Erythroblast (primary cell): ENCODE results near the gene NAA10.

Source experiments
- GATA1 ChIP-seq: IDR thresholded peaks from 2 replicates; pipeline ENCODE4 v1.6.1; 2011; ENCODE audit warnings: low read depth, mild to moderate bottlenecking, control low read depth, low read length, moderate library complexity
- POLR2A ChIP-seq: IDR thresholded peaks from 2 replicates; pipeline ENCODE4 v1.6.1; 2011; ENCODE audit warnings: mild to moderate bottlenecking, low read length

DNA sequence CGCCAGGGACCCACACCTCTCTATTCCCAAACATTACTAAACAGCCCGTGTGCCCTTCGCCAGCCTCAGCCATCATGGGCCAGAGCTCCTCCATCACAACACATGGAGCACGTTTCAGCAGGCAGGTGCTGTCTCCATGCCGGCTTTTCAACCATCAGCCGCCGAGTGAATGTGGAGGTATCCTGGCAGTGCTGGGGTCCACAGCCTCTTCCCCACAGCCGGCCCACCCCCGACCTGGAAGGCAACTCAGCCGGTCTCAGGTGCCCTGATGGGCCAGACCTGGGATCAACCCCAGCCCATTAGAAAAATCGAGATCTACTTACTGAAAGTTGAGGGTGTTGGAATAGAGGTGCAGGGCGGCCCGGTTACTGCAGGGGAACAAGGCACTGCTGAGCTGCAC, 3.1 kb downstream of the NAA10 start:
- TF ChIP-seq POLR2A (no peak), GATA1 (no peak)
